CD4-positive, alpha-beta T cell treated with Interleukin-6 for 4 hours (primary cell): ENCODE measurements around the gene SERPINB4.

Source experiments
- DNase-seq: peaks from one replicate; pipeline ENCODE4 v3.0.0-alpha.2; 2020; ENCODE audit warnings: mixed read lengths

Gene SERPINB4

DNA sequence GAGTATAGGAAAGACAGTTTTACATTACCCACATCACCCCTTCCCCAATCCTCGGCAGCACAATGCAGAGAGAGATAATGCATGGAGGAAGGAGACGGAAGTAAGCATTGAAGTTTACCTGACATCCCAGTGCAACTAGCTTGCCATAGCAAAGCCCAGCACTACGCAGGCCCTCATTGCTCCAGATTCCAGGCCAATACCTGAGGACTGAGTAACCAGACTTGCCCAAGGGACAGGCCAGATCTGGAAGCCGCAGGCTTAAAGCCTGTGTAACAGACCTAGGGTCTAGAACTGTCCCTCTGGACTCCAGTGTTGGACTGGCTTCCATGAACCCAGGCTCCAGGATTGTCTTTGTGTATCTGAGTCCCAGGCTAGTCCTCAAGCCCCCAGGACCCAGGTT lies 17.6 kb downstream of the SERPINB4 start:
- no peak for DNase-seq

DNA sequence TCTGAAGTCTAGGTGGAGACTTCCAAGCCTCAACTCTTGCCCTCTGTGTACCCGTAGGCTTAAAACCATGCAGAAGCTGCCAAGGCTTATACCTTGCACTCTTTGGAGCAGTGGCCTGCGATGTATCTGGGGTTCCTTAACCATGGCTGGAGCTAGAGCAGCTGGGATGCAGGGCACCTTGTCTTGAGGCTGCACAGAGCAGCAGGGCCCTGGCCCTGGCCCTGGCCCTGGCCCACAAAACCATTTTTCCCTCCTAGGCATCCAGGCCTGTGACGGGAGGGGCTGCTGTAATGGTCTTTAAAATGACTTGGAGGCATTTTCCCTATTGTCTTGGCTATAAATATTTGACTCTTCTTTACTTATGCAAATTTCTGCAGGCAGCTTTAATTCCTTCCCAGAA lies 19.2 kb downstream of the SERPINB4 start:
- DNase-seq, result no peak

DNA sequence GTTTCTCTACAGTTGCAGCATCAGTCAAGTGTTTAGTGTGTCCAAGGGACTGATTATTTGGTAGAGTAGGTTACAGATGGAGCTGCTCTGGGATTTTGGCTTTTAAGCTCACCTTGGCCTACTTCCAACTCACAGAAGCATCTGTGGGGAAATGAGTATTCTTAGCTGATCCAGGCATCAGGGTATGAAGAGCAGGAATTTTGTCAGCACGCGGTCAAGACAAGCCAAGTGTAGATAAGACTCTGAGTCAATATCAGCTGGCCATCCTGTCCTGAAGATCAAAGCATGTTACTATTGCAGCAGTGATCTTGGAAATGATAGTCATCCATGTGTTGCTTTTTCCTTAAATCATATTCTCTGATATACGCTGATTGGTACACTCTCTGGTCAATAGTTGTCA lies 24.4 kb downstream of the SERPINB4 start:
- DNase-seq, result no peak

DNA sequence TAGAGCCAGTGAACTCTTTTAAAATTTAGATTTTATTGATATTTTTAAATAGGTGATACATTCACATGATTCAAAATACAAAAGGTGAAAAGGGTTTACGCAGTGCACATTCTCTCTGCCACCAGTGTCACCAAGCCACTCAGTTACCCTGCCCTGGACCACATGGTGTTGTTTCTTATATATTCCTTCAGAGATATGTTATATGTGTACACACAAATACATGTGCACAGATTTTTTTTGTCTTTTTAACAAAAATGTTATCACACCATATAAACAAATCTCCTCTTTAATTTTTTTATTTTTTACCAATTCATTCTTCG lies 26.2 kb downstream of the SERPINB4 start:
- DNase-seq, result no peak

DNA sequence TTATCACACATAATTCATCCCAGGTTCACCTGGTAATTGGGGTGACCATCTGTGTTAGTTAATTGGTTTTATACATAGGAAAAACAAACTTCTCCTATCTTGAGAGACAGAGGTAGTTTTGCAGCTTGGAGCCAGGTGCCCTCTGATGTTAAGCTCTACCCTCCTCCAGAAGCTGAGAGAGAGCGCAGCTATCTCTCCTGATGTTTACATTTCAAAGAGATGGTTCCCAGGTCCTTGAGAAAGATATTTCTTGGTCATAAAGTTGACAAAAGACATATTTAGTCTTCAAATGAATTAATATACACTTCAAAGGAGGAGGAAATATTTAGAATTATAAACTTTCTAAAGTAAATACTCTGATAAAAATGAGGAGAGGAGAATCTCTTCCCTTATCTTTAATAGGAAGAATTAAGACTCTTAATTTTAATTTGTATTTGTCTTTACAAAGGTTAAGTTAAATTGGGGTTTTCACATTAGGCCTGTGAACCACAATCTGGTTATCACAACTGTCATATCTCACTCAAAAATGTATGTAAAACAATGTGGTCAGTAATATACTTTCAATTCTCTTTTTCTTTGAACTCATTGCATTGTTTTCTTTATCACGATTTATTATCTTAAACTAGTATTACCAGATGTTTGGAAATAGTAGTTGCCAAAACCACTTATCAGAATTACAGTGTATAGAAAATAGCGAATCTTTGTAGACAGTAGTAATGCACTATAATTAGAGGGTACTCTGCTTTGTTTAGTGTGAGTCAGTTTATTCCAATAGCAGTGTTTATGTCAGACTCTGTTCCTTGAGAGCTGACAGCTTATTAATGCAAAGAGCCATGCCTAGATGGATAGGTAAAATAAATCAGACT lies 26.8 kb downstream of the SERPINB4 start:
- DNase-seq, result no peak

DNA sequence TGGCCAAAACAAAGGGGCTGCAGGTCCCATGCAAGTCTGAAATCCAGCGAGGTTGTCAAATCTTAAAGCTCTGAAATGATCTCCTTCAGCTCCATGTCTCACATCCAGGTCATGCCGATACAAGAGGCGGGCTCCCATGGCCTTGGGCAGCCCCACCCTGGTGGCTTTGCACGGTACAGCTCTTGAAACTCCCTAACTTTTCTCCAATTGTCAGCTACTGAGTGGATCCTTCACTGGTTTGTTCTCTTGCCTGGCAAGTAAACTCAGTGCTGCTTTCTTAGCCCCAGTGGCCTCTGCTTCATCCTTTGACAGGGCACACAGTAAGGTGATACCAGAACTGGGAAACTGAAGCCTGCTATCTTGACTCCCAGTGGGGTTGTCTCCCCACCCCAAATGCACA lies 30.6 kb downstream of the SERPINB4 start:
- DNase-seq, result no peak

GRCh38 chr18:63606526-63606925 lies 37.5 kb downstream of the SERPINB4 start:
- no peak for DNase-seq

- no peak for DNase-seq
These were observed 39.1 kb downstream of the SERPINB4 start for GRCh38 chr18:63604791-63605567.

GRCh38 chr18:63603772-63604171 lies 40.3 kb downstream of the SERPINB4 start:
- no peak for DNase-seq

- no peak for DNase-seq
These were observed 40.7 kb downstream of the SERPINB4 start for GRCh38 chr18:63603355-63603754.

GRCh38 chr18:63596964-63597363 lies 47.1 kb downstream of the SERPINB4 start:
- no peak for DNase-seq

- DNase-seq, result no peak
These were observed 51.6 kb downstream of the SERPINB4 start for GRCh38 chr18:63592471-63592870.

GRCh38 chr18:63591725-63592124 lies 52.3 kb downstream of the SERPINB4 start:
- DNase-seq, result no peak

GRCh38 chr18:63590966-63591695 lies 52.9 kb downstream of the SERPINB4 start:
- DNase-seq, result no peak

GRCh38 chr18:63590373-63590772 lies 53.7 kb downstream of the SERPINB4 start:
- no peak for DNase-seq

GRCh38 chr18:63588909-63589308 lies 55.1 kb downstream of the SERPINB4 start:
- no peak for DNase-seq
